IMR-90 (cell line): Measurements from ENCODE around the gene TRAFD1. TPM values are rescaled to one million over a fixed set of nuclear protein-coding genes. Genes with fewer than 3 reads are reported as not detected.

Experiments used
- ATAC-seq: fragments of 200-7000 bp; cut with Tn5 transposase; 2 replicates; pipeline ENCODE4 v1.9.1; 2020; ENCODE audit warnings: low read depth, mild to moderate bottlenecking, moderate library complexity
- BruUV-seq: library from RNA; stranded (reverse); fragments of 400-500 nt; replicated peaks from 2 replicates; lab custom pipeline; 2021; lab: Mats Ljungman, UMichigan
- CTCF ChIA-PET: fragments of 300-600 bp; formaldehyde crosslinking; extraction: SDS; loops from one replicate; lab custom pipeline; 2021; ENCODE audit warnings: antibody characterized with exemption; lab: Yijun Ruan, JAX
- POLR2A ChIA-PET: fragments of 300-600 bp; sonication (Branson Sonifier 250); formaldehyde crosslinking; loops from one replicate; lab custom pipeline; 2022; ENCODE audit warnings: antibody characterized with exemption; ENCODE audit not compliant: unreplicated experiment; lab: Charles Lee
- DNase-seq: peaks from one replicate; pipeline ENCODE4 v3.0.0; 2013
- H2AFZ ChIP-seq: replicated peaks from 2 replicates; pipeline ENCODE3; 2013; ENCODE audit warnings: low read length, mild to moderate bottlenecking; ENCODE audit not compliant: poor library complexity
- H2AK5ac ChIP-seq: 2 replicates; pipeline ENCODE4 v1.6.1; 2013; ENCODE audit warnings: low read depth, low read length, inconsistent platforms
- H2AK9ac ChIP-seq: replicated peaks from 2 replicates; pipeline ENCODE3; 2013; ENCODE audit warnings: mild to moderate bottlenecking, low read depth, low read length, moderate library complexity; ENCODE audit not compliant: poor library complexity
- H2BK120ac ChIP-seq: 2 replicates; pipeline ENCODE4 v1.6.1; 2013; ENCODE audit warnings: low read depth, low read length, inconsistent platforms
- H2BK15ac ChIP-seq: 3 replicates; pipeline ENCODE4 v1.6.1; 2013; ENCODE audit warnings: low read depth, low read length, inconsistent platforms
- H2BK20ac ChIP-seq: 2 replicates; pipeline ENCODE4 v1.6.1; 2013; ENCODE audit warnings: low read depth, mild to moderate bottlenecking, inconsistent platforms, low read length, moderate library complexity
- H2BK5ac ChIP-seq: 2 replicates; pipeline ENCODE4 v1.6.1; 2013; ENCODE audit warnings: mild to moderate bottlenecking, low read depth, low read length, inconsistent platforms; ENCODE audit not compliant: poor library complexity, severe bottlenecking
- H3K14ac ChIP-seq: replicated peaks from 2 replicates; pipeline ENCODE4 v1.6.1; 2013; ENCODE audit warnings: low read depth, low read length, inconsistent platforms
- H3K18ac ChIP-seq: 2 replicates; pipeline ENCODE4 v1.6.1; 2013; ENCODE audit warnings: low read depth, low read length, control low read depth
- H3K23ac ChIP-seq: 2 replicates; pipeline ENCODE4 v1.6.1; 2013; ENCODE audit warnings: low read depth, low read length, inconsistent platforms
- H3K27ac ChIP-seq: 2 replicates; pipeline ENCODE4 v1.5.1; 2013; ENCODE audit warnings: mild to moderate bottlenecking, control low read depth, low read length; ENCODE audit not compliant: insufficient read depth
- H3K27me3 ChIP-seq: 2 replicates; pipeline ENCODE4 v1.6.1; 2013; ENCODE audit warnings: low read length; ENCODE audit not compliant: control insufficient read depth, insufficient read depth
- H3K36me3 ChIP-seq: 2 replicates; pipeline ENCODE4 v1.6.1; 2013; ENCODE audit warnings: low read length, mixed read lengths; ENCODE audit not compliant: control insufficient read depth, insufficient read depth
- H3K4ac ChIP-seq: 2 replicates; pipeline ENCODE4 v1.6.1; 2013; ENCODE audit warnings: low read depth, low read length, inconsistent platforms
- H3K4me1 ChIP-seq: 2 replicates; pipeline ENCODE4 v1.6.1; 2013; ENCODE audit warnings: low read length, mixed read lengths; ENCODE audit not compliant: control insufficient read depth, insufficient read depth
- H3K4me2 ChIP-seq: 2 replicates; pipeline ENCODE4 v1.6.1; 2013; ENCODE audit warnings: low read depth, mild to moderate bottlenecking, control low read depth, low read length, moderate library complexity
- H3K4me3 ChIP-seq: 2 replicates; pipeline ENCODE4 v1.5.1; 2013; ENCODE audit warnings: low read depth, mild to moderate bottlenecking, control low read depth, low read length, moderate library complexity; ENCODE audit not compliant: insufficient read depth
- H3K56ac ChIP-seq: 2 replicates; pipeline ENCODE4 v1.6.1; 2013; ENCODE audit warnings: low read length, inconsistent platforms; ENCODE audit not compliant: insufficient read depth; ENCODE audit errors: extremely low read depth
- H3K79me1 ChIP-seq, 2 experiments: 2 replicates each; pipeline ENCODE4 v1.6.1; 2013; ENCODE audit warnings: low read length in 2 of 2, inconsistent platforms in 1 of 2, low read depth in 1 of 2
- H3K9ac ChIP-seq: 2 replicates; pipeline ENCODE4 v1.6.1; 2013; ENCODE audit warnings: low read depth, low read length, control low read depth
- H3K9me1 ChIP-seq: 2 replicates; pipeline ENCODE4 v1.6.1; 2013; ENCODE audit warnings: low read length, inconsistent platforms; ENCODE audit not compliant: insufficient read depth
- H3K9me3 ChIP-seq: 2 replicates; pipeline ENCODE4 v1.6.1; 2013; ENCODE audit warnings: low read length; ENCODE audit not compliant: control insufficient read depth, insufficient read depth
- H4K20me1 ChIP-seq: 2 replicates; pipeline ENCODE4 v1.6.1; 2013; ENCODE audit warnings: low read length, inconsistent platforms; ENCODE audit not compliant: insufficient read depth
- H4K5ac ChIP-seq: 2 replicates; pipeline ENCODE4 v1.6.1; 2013; ENCODE audit warnings: mild to moderate bottlenecking, low read depth, low read length, control low read depth
- H4K8ac ChIP-seq, 2 experiments: 2 replicates each; pipeline ENCODE4 v1.6.1; 2013; ENCODE audit warnings: low read depth in 2 of 2, low read length in 2 of 2, control low read depth in 1 of 2, inconsistent platforms in 1 of 2
- H4K91ac ChIP-seq: 2 replicates; pipeline ENCODE4 v1.6.1; 2013; ENCODE audit warnings: low read depth, low read length, inconsistent platforms; ENCODE audit not compliant: insufficient read depth
- CEBPB ChIP-seq: IDR thresholded peaks from 2 replicates; pipeline ENCODE4 v1.6.1; 2012; ENCODE audit warnings: low read depth, low read length, improper control_type of control experiment
- FOS ChIP-seq: fragments of 150-350 bp; IDR thresholded peaks from 2 replicates; pipeline ENCODE4 v1.6.1; 2016; ENCODE audit warnings: low read depth, low read length
- MAZ ChIP-seq: IDR thresholded peaks from 2 replicates; pipeline ENCODE4 v1.6.1; 2012; ENCODE audit warnings: low read depth, mild to moderate bottlenecking, low read length, improper control_type of control experiment, moderate library complexity, borderline replicate concordance
- NFE2L2 ChIP-seq: fragments of 150-350 bp; IDR thresholded peaks from 2 replicates; pipeline ENCODE4 v1.6.1; 2016; ENCODE audit warnings: low read depth, mild to moderate bottlenecking, low read length
- RFX5 ChIP-seq: IDR thresholded peaks from 2 replicates; pipeline ENCODE4 v1.8.0; 2012; ENCODE audit warnings: low read depth, mild to moderate bottlenecking, low read length, moderate library complexity
- WGBS, 2 experiments: methylation state at CpG; one replicate each; pipeline versions ENCODE4 v1.1.5 to v1.1.7; 2013; ENCODE audit warnings: missing lambda C conversion rate in 2 of 2; ENCODE audit not compliant: insufficient read length in 1 of 2; ENCODE audit errors: extremely low coverage in 2 of 2; 5-methylcytosine and 5-hydroxymethylcytosine counted together
- dilution Hi-C: fragments of 300-500 bp; cut with HindIII; formaldehyde crosslinking; loops from one replicate; pipeline ENCODE4 v1.14.3; 2018; ENCODE audit warnings: low sequenced_read_pairs; ENCODE audit not compliant: unreplicated experiment
- in situ Hi-C: fragments of 300-500 bp; cut with MboI; formaldehyde crosslinking; loops from 3 replicates; pipeline ENCODE4 v1.14.3; 2019; ENCODE audit warnings: low sequenced_read_pairs, inconsistent platforms, mixed read lengths
- intact Hi-C: fragments of 100-400 bp; cut with micrococcal nuclease; formaldehyde crosslinking; loops from 2 replicates; pipeline ENCODE4 v1.10.0; 2022
- polyA plus RNA-seq, 3 experiments: library from polyadenylated mRNA; depleted of rRNA; stranded (reverse); fragments of >200 nt; gene quantifications; 2 replicates each; pipeline ENCODE4 v1.2.3, GENCODE V29; 2012; ENCODE audit warnings: low replicate concordance in 1 of 3
- total RNA-seq: library from RNA; depleted of rRNA; stranded (reverse); fragments of >200 nt; gene quantifications from 2 replicates; pipeline ENCODE4 v1.2.3, GENCODE V29; 2012

TRAFD1 gene
- total and polyA plus RNA-seq, 2 of the 4 experiments (the other 2 are of a cell fraction) = 41.3 to 70.4 TPM

GRCh38 chr12:112178796-112179195 is 53.4 kb downstream of the TRAFD1 start (continued):
- no peak for TF ChIP-seq NFE2L2
- no peak for TF ChIP-seq CEBPB
- TF ChIP-seq FOS = no peak
- TF ChIP-seq MAZ = no peak

GRCh38 chr12:112179341-112179740 is 54.0 kb downstream of the TRAFD1 start:
- intact Hi-C loops (no loop called here), in situ Hi-C loops (no loop called here), dilution Hi-C loops (no loop called here)
- Histone ChIP-seq H2BK120ac (no peak overlapping the region), H2AK5ac (no peak overlapping the region), H4K8ac (no peak overlapping the region), H4K91ac (no peak overlapping the region), H2BK15ac (no peak overlapping the region), H3K36me3 (peaks cover 40% of the 10 kb centered on the region), H3K14ac (no peak overlapping the region), H3K79me1 (peaks cover 0 to 6% of the 10 kb centered on the region in 2 experiments; a peak in 1 of 4 replicates), H4K5ac (no peak overlapping the region), H2AFZ (no peak overlapping the region), H2BK5ac (no peak overlapping the region), H3K9me3 (no peaks in the 10 kb centered on the region), H3K23ac (no peak overlapping the region), H3K9ac (no peak overlapping the region), H3K4me1 (peaks cover 10% of the 10 kb centered on the region), H3K27me3 (no peaks in the 10 kb centered on the region), H3K27ac (no peak overlapping the region), H4K20me1 (peaks cover 8% of the 10 kb centered on the region; the same call in 1 of the 2 replicates), H3K4ac (no peak overlapping the region), H3K4me3 (no peak overlapping the region), H3K56ac (no peak overlapping the region), H3K9me1 (peaks cover 7% of the 10 kb centered on the region; the same call in 1 of the 2 replicates), H2AK9ac (no peak overlapping the region), H3K4me2 (no peak overlapping the region), H2BK20ac (no peak overlapping the region), H3K18ac (no peak overlapping the region)
- TF ChIP-seq RFX5 = no peak
- TF ChIP-seq FOS = no peak
- no peak for TF ChIP-seq NFE2L2
- no peak for ATAC-seq
- no TSS peak for BruUV-seq
- ChIA-PET POLR2A (no interaction called here), CTCF (interaction anchor here (0.8 kb wide), 1 partner anchor 13 kb away, joined by 4 read pairs; no protein-coding TSS in a partner anchor)
- 100% methylated on average over 3 of the region's 11 CpGs; no CpG with 5 or more reads in 1 of the 2 experiments for WGBS, 2 experiments
- no peak for DNase-seq
